HepG2 (cell line): ENCODE data around the gene STEAP1B. TPM values are rescaled to one million over a fixed set of nuclear protein-coding genes. Genes with fewer than 3 reads are reported as not detected.

ENCODE experiments used
- ATAC-seq: fragments of 200-7000 bp; cut with Tn5 transposase; 3 replicates; pipeline ENCODE4 v1.9.1; 2020; ENCODE audit warnings: mild to moderate bottlenecking, moderate library complexity
- BruUV-seq: library from RNA; stranded (reverse); fragments of 400-500 nt; replicated peaks from 2 replicates; lab custom pipeline; 2021; lab: Mats Ljungman, UMichigan
- CTCF ChIA-PET: fragments of 300-600 bp; formaldehyde crosslinking; extraction: SDS; loops from one replicate; lab custom pipeline; 2021; ENCODE audit warnings: low total read pairs, inconsistent platforms, low intra/inter-chr PET ratio; lab: Yijun Ruan, JAX
- POLR2A ChIA-PET: fragments of 350-600 bp; sonication (Branson Sonifier 250); formaldehyde crosslinking; loops from one replicate; lab custom pipeline; 2020; ENCODE audit warnings: antibody characterized with exemption, inconsistent platforms; lab: Yijun Ruan, JAX
- DNase-seq: peaks from one replicate; pipeline ENCODE4 v3.0.0-alpha.2; 2015; ENCODE audit warnings: low spot score
- FAIRE-seq: peaks from 3 replicates; lab custom pipeline; 2011; peaks lifted over from hg19 to GRCh38; lab: Jason Lieb, UNC
- H2AFZ ChIP-seq: one replicate; pipeline ENCODE4 v1.6.1; 2011; ENCODE audit warnings: low read length, inconsistent platforms
- H3K27ac ChIP-seq: fragments of 300-600 bp; 3 replicates; pipeline ENCODE4 v1.8.0; 2011; ENCODE audit warnings: mixed run types, mild to moderate bottlenecking, mixed read lengths, low read length, inconsistent platforms; ENCODE audit not compliant: insufficient read depth; ENCODE audit errors: extremely low read length
- H3K27me3 ChIP-seq, 2 experiments: fragments of 200-600 bp in 1 of 2; 2 replicates in 1 of 2; 3 replicates in 1 of 2; pipeline versions ENCODE4 v1.6.0 to v1.8.0; 2011; ENCODE audit warnings: low read length in 2 of 2, mild to moderate bottlenecking in 2 of 2, moderate library complexity in 2 of 2, inconsistent platforms in 1 of 2; ENCODE audit not compliant: insufficient read depth in 2 of 2, control insufficient read depth in 1 of 2
- H3K36me3 ChIP-seq, 2 experiments: fragments of 200-600 bp in 1 of 2; replicated peaks in 1 of 2; 2 replicates in 1 of 2; 3 replicates in 1 of 2; pipeline versions ENCODE4 v1.5.1 to v1.8.0; 2011; ENCODE audit warnings: low read length in 2 of 2, inconsistent platforms in 1 of 2; ENCODE audit not compliant: insufficient read depth in 2 of 2, control insufficient read depth in 1 of 2
- H3K4me1 ChIP-seq: 2 replicates; pipeline ENCODE4 v1.5.1; 2012; ENCODE audit warnings: low read length, inconsistent platforms; ENCODE audit not compliant: insufficient read depth
- H3K4me2 ChIP-seq: 2 replicates; pipeline ENCODE4 v1.6.0; 2011; ENCODE audit warnings: low read depth, low read length, inconsistent platforms
- H3K4me3 ChIP-seq, 3 experiments: fragments of 200-600 bp in 1 of 3; sonication (generic), shearing (Covaris generic) in 1 of 3; replicated peaks in 1 of 3; 2 replicates each; pipeline ENCODE4 v1.5.1; 2011 to 2016; ENCODE audit warnings: low read length in 3 of 3, inconsistent platforms in 2 of 3, low read depth in 2 of 3, mild to moderate bottlenecking in 2 of 3, control low read depth in 1 of 3, mixed read lengths in 1 of 3; ENCODE audit not compliant: insufficient read depth in 1 of 3
- H3K79me2 ChIP-seq: one replicate; pipeline ENCODE4 v1.6.1; 2011; ENCODE audit warnings: low read length, inconsistent platforms; ENCODE audit not compliant: insufficient read depth
- H3K9ac ChIP-seq: 2 replicates; pipeline ENCODE4 v1.6.0; 2011; ENCODE audit warnings: mild to moderate bottlenecking, low read depth, low read length, inconsistent platforms; ENCODE audit not compliant: insufficient read depth
- H3K9me3 ChIP-seq: 2 replicates; pipeline ENCODE4 v1.5.1; 2012; ENCODE audit warnings: mild to moderate bottlenecking, low read length
- H4K20me1 ChIP-seq: 2 replicates; pipeline ENCODE4 v1.6.0; 2011; ENCODE audit warnings: inconsistent platforms, mild to moderate bottlenecking, low read length, moderate library complexity; ENCODE audit not compliant: insufficient read depth
- KLF12 ChIP-seq: sonication (generic); formaldehyde crosslinking; IDR thresholded peaks from 2 replicates; pipeline ENCODE4 v1.4.0; 2020; ENCODE audit warnings: missing genetic modification reagents, borderline replicate concordance
- PAF1 ChIP-seq: IDR thresholded peaks from 2 replicates; pipeline ENCODE4 v1.6.1; 2016; ENCODE audit warnings: missing genetic modification reagents, missing compliant biosample characterization
- WGBS: methylation state at CpG from one replicate; pipeline ENCODE4 v1.1.6; 2017; ENCODE audit warnings: low lambda C conversion rate; 5-methylcytosine and 5-hydroxymethylcytosine counted together
- in situ Hi-C: cut with HindIII; loops from 2 replicates; pipeline ENCODE4 v1.10.0; 2017; ENCODE audit warnings: low pct_unique_long_range_greater_than_20kb; ENCODE audit not compliant: extremely low pct_ligation_motif_present
- intact Hi-C: fragments of 100-400 bp; cut with micrococcal nuclease; formaldehyde crosslinking; loops from one replicate; pipeline ENCODE4 v1.10.0; 2022; ENCODE audit not compliant: unreplicated experiment
- polyA plus RNA-seq, 8 experiments: library from polyadenylated mRNA; depleted of rRNA in 3 of 8; stranded (reverse) in 7 of 8; unstranded in 1 of 8; fragments of >200 nt; fragmentation: Illumina TruSeq in 4 of 8; extraction: Trizol in 4 of 8; gene quantifications; 2 replicates each; pipeline versions ENCODE4 v1.2.1 to v1.2.3, GENCODE V29; 2011 to 2016; ENCODE audit warnings: low read depth in 4 of 8, missing spikeins in 1 of 8, mixed read lengths in 1 of 8; ENCODE audit not compliant: insufficient read depth in 1 of 8
- total RNA-seq, 5 experiments: library from RNA; depleted of rRNA; stranded (reverse); fragments of >200 nt; fragmentation: Illumina TruSeq; extraction: Trizol; gene quantifications; 2 replicates each; pipeline ENCODE4 v1.2.3, GENCODE V29; 2016; ENCODE audit warnings: low read depth in 1 of 5
- TF ChIP-seq, protein P1 (sequence below): sonication (generic); formaldehyde crosslinking; IDR thresholded peaks from 2 replicates; pipeline ENCODE4 v1.5.0; 2020; ENCODE audit warnings: missing genetic modification reagents, mild to moderate bottlenecking, borderline replicate concordance
- TF ChIP-seq, protein P2 (sequence below): sonication (generic); formaldehyde crosslinking; IDR thresholded peaks from one replicate; pipeline ENCODE4 v1.5.1; 2020; ENCODE audit warnings: mild to moderate bottlenecking, missing genetic modification reagents; ENCODE audit errors: not compliant biosample characterization
- TF ChIP-seq, protein P3 (sequence below): sonication (generic); formaldehyde crosslinking; IDR thresholded peaks from 2 replicates; pipeline ENCODE4 v1.5.1; 2020; ENCODE audit warnings: mild to moderate bottlenecking, missing genetic modification reagents, moderate library complexity
- TF ChIP-seq, protein P4 (sequence below), 2 experiments: sonication (generic) in 1 of 2; formaldehyde crosslinking in 1 of 2; IDR thresholded peaks; 2 replicates each; pipeline versions ENCODE4 v1.4.0 to v1.6.1; 2018 to 2020; ENCODE audit warnings: missing genetic modification reagents in 2 of 2, borderline replicate concordance in 1 of 2, low read depth in 1 of 2, mild to moderate bottlenecking in 1 of 2, missing biosample characterization in 1 of 2
- TF ChIP-seq, protein P5 (sequence below): IDR thresholded peaks from 2 replicates; pipeline ENCODE4 v1.6.1; 2016; ENCODE audit warnings: missing genetic modification reagents, missing compliant biosample characterization

STEAP1B gene
- total and polyA plus RNA-seq, 2 of the 13 experiments (the other 11 are each of a cell fraction or from before 2014, with no cell fraction given), result not detected

DNA sequence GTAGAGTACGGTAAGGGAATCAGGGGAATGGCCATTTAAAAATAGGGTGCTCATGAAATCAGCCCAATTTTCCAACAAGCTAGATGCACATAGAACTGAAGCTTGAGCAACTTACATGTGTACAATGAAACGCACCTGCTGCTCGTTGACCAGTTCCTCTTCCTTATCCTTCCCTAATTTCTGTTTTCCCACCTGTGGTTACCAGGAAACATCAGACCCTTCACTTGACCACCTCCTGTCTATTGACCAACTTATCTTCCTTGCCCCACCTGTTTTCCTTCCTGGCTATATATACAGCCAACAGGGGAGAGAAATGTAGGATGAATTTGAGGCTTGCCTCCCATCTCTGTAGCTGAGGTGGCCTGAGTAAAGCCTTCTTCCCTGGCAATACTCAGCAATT, 105.2 kb downstream of the STEAP1B start (continued):
- TF ChIP-seq, protein P1, sequence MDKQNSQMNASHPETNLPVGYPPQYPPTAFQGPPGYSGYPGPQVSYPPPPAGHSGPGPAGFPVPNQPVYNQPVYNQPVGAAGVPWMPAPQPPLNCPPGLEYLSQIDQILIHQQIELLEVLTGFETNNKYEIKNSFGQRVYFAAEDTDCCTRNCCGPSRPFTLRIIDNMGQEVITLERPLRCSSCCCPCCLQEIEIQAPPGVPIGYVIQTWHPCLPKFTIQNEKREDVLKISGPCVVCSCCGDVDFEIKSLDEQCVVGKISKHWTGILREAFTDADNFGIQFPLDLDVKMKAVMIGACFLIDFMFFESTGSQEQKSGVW, result no peak

DNA sequence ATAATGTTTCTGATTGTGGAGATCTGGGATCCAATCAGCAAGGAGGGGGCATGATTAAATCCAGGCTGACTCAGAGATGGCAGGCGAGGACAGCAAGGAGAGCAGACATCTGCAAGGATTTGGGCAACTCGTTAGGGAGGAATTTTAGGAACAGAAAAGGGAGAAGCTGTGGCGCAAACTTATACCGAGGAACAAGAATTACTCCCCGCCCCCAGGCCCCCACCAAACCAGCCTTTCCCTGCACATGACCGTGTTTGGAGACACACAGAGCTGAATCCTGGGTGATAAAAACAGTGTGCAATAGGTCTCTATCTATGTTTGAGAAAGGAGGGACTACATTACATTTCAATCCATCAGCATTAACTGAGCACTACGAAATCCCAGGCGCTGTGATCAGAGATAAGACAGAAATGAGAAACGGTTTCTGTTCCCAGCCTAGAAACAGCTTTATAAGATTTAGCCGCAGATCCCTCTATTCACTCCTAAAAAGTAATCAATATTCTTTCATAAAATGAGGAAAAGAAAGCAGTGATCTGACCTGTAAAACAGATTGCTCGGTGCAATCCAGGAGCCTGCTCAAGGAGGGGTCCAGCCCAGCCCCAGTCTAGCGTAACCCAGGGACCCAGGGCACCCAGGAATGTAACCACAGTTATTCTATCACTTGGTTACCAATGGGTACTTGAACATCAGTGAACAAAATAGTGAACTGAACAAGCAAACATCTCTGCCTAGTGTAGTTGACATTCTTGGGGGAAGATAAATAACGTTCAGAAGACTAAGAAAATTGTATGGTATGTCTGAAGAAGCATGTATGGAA, 105.9 kb downstream of the STEAP1B start:
- WGBS, result 55% methylated on average over 13 of the region's 13 CpGs
- no peaks in the 10 kb centered on the region for H3K9me3 ChIP-seq
- no peaks in the 10 kb centered on the region for H3K79me2 ChIP-seq
- no peak for DNase-seq
- no peak overlapping the region for H3K4me3 ChIP-seq
- intact Hi-C loops (no loop called here), in situ Hi-C loops (no loop called here)
- ChIA-PET CTCF (no interaction called here), POLR2A (no interaction called here)
- H3K36me3 ChIP-seq, result no peaks in the 10 kb centered on the region
- no TSS peak for BruUV-seq
- H3K4me1 ChIP-seq, result peaks cover 29% of the 10 kb centered on the region
- no peak overlapping the region for H2AFZ ChIP-seq
- H3K27me3 ChIP-seq, result peaks cover 0 to 1% of the 10 kb centered on the region in 2 experiments; a peak in 2 of 5 replicates
- no peaks in the 10 kb centered on the region for H4K20me1 ChIP-seq
- no peak overlapping the region for H3K4me2 ChIP-seq
- FAIRE-seq, result no peak
- ATAC-seq, result no peak
- no peak overlapping the region for H3K27ac ChIP-seq
- no peak overlapping the region for H3K9ac ChIP-seq
- TF ChIP-seq, protein P2, sequence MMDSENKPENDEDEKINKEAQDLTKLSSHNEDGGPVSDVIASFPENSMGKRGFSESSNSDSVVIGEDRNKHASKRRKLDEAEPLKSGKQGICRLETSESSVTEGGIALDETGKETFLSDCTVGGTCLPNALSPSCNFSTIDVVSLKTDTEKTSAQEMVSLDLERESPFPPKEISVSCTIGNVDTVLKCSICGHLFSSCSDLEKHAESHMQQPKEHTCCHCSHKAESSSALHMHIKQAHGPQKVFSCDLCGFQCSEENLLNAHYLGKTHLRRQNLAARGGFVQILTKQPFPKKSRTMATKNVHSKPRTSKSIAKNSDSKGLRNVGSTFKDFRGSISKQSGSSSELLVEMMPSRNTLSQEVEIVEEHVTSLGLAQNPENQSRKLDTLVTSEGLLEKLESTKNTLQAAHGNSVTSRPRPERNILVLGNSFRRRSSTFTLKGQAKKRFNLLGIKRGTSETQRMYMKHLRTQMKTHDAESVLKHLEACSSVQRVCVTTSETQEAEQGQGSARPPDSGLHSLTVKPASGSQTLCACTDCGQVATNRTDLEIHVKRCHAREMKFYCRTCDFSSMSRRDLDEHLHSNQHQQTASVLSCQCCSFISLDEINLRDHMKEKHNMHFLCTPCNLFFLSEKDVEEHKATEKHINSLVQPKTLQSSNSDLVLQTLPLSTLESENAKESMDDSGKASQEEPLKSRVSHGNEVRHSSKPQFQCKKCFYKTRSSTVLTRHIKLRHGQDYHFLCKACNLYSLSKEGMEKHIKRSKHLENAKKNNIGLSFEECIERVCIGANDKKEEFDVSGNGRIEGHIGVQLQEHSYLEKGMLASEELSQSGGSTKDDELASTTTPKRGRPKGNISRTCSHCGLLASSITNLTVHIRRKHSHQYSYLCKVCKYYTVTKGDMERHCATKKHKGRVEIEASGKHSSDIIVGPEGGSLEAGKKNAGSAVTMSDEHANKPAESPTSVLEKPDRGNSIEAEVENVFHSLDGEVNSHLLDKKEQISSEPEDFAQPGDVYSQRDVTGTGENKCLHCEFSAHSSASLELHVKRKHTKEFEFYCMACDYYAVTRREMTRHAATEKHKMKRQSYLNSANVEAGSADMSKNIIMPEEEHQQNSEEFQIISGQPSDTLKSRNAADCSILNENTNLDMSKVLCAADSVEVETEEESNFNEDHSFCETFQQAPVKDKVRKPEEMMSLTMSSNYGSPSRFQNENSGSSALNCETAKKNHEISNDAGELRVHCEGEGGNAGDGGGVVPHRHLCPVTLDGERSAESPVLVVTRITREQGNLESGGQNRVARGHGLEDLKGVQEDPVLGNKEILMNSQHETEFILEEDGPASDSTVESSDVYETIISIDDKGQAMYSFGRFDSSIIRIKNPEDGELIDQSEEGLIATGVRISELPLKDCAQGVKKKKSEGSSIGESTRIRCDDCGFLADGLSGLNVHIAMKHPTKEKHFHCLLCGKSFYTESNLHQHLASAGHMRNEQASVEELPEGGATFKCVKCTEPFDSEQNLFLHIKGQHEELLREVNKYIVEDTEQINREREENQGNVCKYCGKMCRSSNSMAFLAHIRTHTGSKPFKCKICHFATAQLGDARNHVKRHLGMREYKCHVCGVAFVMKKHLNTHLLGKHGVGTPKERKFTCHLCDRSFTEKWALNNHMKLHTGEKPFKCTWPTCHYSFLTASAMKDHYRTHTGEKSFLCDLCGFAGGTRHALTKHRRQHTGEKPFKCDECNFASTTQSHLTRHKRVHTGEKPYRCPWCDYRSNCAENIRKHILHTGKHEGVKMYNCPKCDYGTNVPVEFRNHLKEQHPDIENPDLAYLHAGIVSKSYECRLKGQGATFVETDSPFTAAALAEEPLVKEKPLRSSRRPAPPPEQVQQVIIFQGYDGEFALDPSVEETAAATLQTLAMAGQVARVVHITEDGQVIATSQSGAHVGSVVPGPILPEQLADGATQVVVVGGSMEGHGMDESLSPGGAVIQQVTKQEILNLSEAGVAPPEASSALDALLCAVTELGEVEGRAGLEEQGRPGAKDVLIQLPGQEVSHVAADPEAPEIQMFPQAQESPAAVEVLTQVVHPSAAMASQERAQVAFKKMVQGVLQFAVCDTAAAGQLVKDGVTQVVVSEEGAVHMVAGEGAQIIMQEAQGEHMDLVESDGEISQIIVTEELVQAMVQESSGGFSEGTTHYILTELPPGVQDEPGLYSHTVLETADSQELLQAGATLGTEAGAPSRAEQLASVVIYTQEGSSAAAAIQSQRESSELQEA (CRISPR knock-in tag), result no peak
- TF ChIP-seq PAF1 (CRISPR knock-in tag), result no peak
- TF ChIP-seq KLF12 (CRISPR knock-in tag), result no peak
- TF ChIP-seq, protein P3, sequence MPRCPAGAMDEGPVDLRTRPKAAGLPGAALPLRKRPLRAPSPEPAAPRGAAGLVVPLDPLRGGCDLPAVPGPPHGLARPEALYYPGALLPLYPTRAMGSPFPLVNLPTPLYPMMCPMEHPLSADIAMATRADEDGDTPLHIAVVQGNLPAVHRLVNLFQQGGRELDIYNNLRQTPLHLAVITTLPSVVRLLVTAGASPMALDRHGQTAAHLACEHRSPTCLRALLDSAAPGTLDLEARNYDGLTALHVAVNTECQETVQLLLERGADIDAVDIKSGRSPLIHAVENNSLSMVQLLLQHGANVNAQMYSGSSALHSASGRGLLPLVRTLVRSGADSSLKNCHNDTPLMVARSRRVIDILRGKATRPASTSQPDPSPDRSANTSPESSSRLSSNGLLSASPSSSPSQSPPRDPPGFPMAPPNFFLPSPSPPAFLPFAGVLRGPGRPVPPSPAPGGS (CRISPR knock-in tag), result no peak
- TF ChIP-seq, protein P4, sequence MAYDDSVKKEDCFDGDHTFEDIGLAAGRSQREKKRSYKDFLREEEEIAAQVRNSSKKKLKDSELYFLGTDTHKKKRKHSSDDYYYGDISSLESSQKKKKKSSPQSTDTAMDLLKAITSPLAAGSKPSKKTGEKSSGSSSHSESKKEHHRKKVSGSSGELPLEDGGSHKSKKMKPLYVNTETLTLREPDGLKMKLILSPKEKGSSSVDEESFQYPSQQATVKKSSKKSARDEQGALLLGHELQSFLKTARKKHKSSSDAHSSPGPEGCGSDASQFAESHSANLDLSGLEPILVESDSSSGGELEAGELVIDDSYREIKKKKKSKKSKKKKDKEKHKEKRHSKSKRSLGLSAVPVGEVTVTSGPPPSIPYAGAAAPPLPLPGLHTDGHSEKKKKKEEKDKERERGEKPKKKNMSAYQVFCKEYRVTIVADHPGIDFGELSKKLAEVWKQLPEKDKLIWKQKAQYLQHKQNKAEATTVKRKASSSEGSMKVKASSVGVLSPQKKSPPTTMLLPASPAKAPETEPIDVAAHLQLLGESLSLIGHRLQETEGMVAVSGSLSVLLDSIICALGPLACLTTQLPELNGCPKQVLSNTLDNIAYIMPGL (CRISPR knock-in tag; IDR thresholded peaks at IDR 0.05; ENCODE audit: borderline replicate concordance in 1 of 2, low read depth in 1 of 2), result no peak
- TF ChIP-seq, protein P5, sequence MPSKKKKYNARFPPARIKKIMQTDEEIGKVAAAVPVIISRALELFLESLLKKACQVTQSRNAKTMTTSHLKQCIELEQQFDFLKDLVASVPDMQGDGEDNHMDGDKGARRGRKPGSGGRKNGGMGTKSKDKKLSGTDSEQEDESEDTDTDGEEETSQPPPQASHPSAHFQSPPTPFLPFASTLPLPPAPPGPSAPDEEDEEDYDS (CRISPR knock-in tag), result no peak
